H9 (cell line): ENCODE measurements around the gene RARB. TPM values are rescaled to one million over a fixed set of nuclear protein-coding genes. Genes with fewer than 3 reads are reported as not detected.

Source experiments
- DNase-seq: peaks from one replicate; pipeline ENCODE4 v3.0.0-alpha.2; 2017
- H2AFZ ChIP-seq: one replicate; pipeline ENCODE4 v1.6.1; 2013; ENCODE audit warnings: mild to moderate bottlenecking, low read length, control low read depth, moderate library complexity
- H2AK5ac ChIP-seq: 2 replicates; pipeline ENCODE4 v1.6.1; 2013; ENCODE audit warnings: low read length, control low read depth, mixed read lengths; ENCODE audit not compliant: insufficient read length
- H2BK120ac ChIP-seq: one replicate; pipeline ENCODE4 v1.6.1; 2013; ENCODE audit warnings: low read depth, mild to moderate bottlenecking, low read length, control low read depth, inconsistent platforms; ENCODE audit not compliant: poor library complexity, severe bottlenecking
- H2BK12ac ChIP-seq: 2 replicates; pipeline ENCODE4 v1.6.1; 2013; ENCODE audit warnings: low read length, control low read depth, mixed read lengths, low read depth; ENCODE audit not compliant: insufficient read length
- H2BK15ac ChIP-seq: 2 replicates; pipeline ENCODE4 v1.6.1; 2013; ENCODE audit warnings: low read depth, low read length, control low read depth
- H2BK20ac ChIP-seq: one replicate; pipeline ENCODE4 v1.6.1; 2013; ENCODE audit warnings: low read depth, mild to moderate bottlenecking, low read length, control low read depth, inconsistent platforms; ENCODE audit not compliant: poor library complexity, severe bottlenecking
- H2BK5ac ChIP-seq: 2 replicates; pipeline ENCODE4 v1.6.1; 2013; ENCODE audit warnings: low read length, control low read depth, mixed read lengths; ENCODE audit not compliant: insufficient read length
- H3K14ac ChIP-seq: 2 replicates; pipeline ENCODE4 v1.6.1; 2013; ENCODE audit warnings: low read length, control low read depth; ENCODE audit not compliant: insufficient read depth
- H3K18ac ChIP-seq: 2 replicates; pipeline ENCODE4 v1.6.1; 2013; ENCODE audit warnings: low read depth, mild to moderate bottlenecking, mixed read lengths, low read length, control low read depth; ENCODE audit not compliant: insufficient read length
- H3K23ac ChIP-seq: 2 replicates; pipeline ENCODE4 v1.6.1; 2013; ENCODE audit warnings: low read length, control low read depth, mixed read lengths, low read depth; ENCODE audit not compliant: insufficient read length
- H3K23me2 ChIP-seq: 2 replicates; pipeline ENCODE4 v1.6.1; 2013; ENCODE audit warnings: low read depth, mild to moderate bottlenecking, mixed read lengths, low read length, control low read depth; ENCODE audit not compliant: insufficient read length, poor library complexity, severe bottlenecking
- H3K27ac ChIP-seq: 2 replicates; pipeline ENCODE4 v1.5.1; 2013; ENCODE audit warnings: low read length, control low read depth, mixed read lengths, low read depth; ENCODE audit not compliant: insufficient read length
- H3K27me3 ChIP-seq: 2 replicates; pipeline ENCODE4 v1.6.1; 2013; ENCODE audit warnings: low read length, control low read depth, inconsistent platforms; ENCODE audit not compliant: insufficient read depth
- H3K4ac ChIP-seq: 2 replicates; pipeline ENCODE4 v1.6.1; 2013; ENCODE audit warnings: low read depth, mild to moderate bottlenecking, control low read depth, inconsistent platforms, low read length, moderate library complexity
- H3K4me1 ChIP-seq: 2 replicates; pipeline ENCODE4 v1.6.1; 2013; ENCODE audit warnings: low read length, control low read depth, inconsistent platforms; ENCODE audit not compliant: insufficient read depth
- H3K4me2 ChIP-seq: 2 replicates; pipeline ENCODE4 v1.6.1; 2013; ENCODE audit warnings: low read length, control low read depth, mixed read lengths; ENCODE audit not compliant: insufficient read length, insufficient read depth
- H3K56ac ChIP-seq: 2 replicates; pipeline ENCODE4 v1.6.1; 2013; ENCODE audit warnings: low read depth, mild to moderate bottlenecking, mixed read lengths, low read length, control low read depth; ENCODE audit not compliant: insufficient read length
- H3K79me1 ChIP-seq: 2 replicates; pipeline ENCODE4 v1.6.1; 2013; ENCODE audit warnings: low read depth, mild to moderate bottlenecking, moderate library complexity, low read length, control low read depth, inconsistent platforms; ENCODE audit not compliant: insufficient read depth, poor library complexity, severe bottlenecking
- H3K79me2 ChIP-seq: 2 replicates; pipeline ENCODE4 v1.6.1; 2013; ENCODE audit warnings: low read length, control low read depth, inconsistent platforms; ENCODE audit not compliant: insufficient read depth
- H3K9ac ChIP-seq: 2 replicates; pipeline ENCODE4 v1.6.1; 2013; ENCODE audit warnings: low read length, control low read depth, mixed read lengths; ENCODE audit not compliant: insufficient read length; ENCODE audit errors: extremely low read depth
- H3K9me3 ChIP-seq: one replicate; pipeline ENCODE4 v1.6.1; 2013; ENCODE audit warnings: low read depth, low read length, inconsistent platforms; ENCODE audit not compliant: control insufficient read depth
- H3T11ph ChIP-seq: one replicate; pipeline ENCODE4 v1.6.1; 2013; ENCODE audit warnings: mild to moderate bottlenecking, low read length, control low read depth, inconsistent platforms
- H4K20me1 ChIP-seq: one replicate; pipeline ENCODE4 v1.6.1; 2013; ENCODE audit not compliant: control insufficient read depth, insufficient read length, insufficient read depth
- H4K5ac ChIP-seq: 2 replicates; pipeline ENCODE4 v1.6.1; 2013; ENCODE audit warnings: low read depth, mild to moderate bottlenecking, mixed read lengths, low read length, control low read depth; ENCODE audit not compliant: insufficient read length
- H4K8ac ChIP-seq: replicated peaks from 2 replicates; pipeline ENCODE4 v1.6.1; 2013; ENCODE audit warnings: low read length, control low read depth, mixed read lengths, low read depth; ENCODE audit not compliant: insufficient read length
- H4K91ac ChIP-seq: 2 replicates; pipeline ENCODE4 v1.6.1; 2013; ENCODE audit warnings: low read depth, mild to moderate bottlenecking, moderate library complexity, mixed read lengths, low read length, control low read depth; ENCODE audit not compliant: insufficient read length
- H3K27ac Mint-ChIP-seq, 3 experiments: 2 replicates in 2 of 3; 3 replicates in 1 of 3; pipeline ENCODE4 v1.8.0; 2020 to 2021; ENCODE audit warnings: mixed read lengths in 3 of 3, mild to moderate bottlenecking in 1 of 3, moderate library complexity in 1 of 3
- H3K27me3 Mint-ChIP-seq: 2 replicates; pipeline ENCODE4 v1.8.0; 2021; ENCODE audit warnings: low read depth, mild to moderate bottlenecking, moderate library complexity, mixed read lengths
- H3K36me3 Mint-ChIP-seq, 3 experiments: 2 replicates in 2 of 3; 3 replicates in 1 of 3; pipeline ENCODE4 v1.8.0; 2020 to 2021; ENCODE audit warnings: low read depth in 3 of 3, mixed read lengths in 3 of 3; ENCODE audit not compliant: insufficient read depth in 1 of 3
- H3K4me1 Mint-ChIP-seq, 2 experiments: 2 replicates each; pipeline ENCODE4 v1.8.0; 2020; ENCODE audit warnings: mixed read lengths in 2 of 2
- H3K4me3 Mint-ChIP-seq, 2 experiments: 2 replicates in 1 of 2; 3 replicates in 1 of 2; pipeline ENCODE4 v1.8.0; 2020 to 2021; ENCODE audit warnings: mild to moderate bottlenecking in 2 of 2, mixed read lengths in 2 of 2, moderate library complexity in 1 of 2
- H3K9me3 Mint-ChIP-seq, 2 experiments: 2 replicates in 1 of 2; 3 replicates in 1 of 2; pipeline ENCODE4 v1.8.0; 2020; ENCODE audit warnings: mild to moderate bottlenecking in 2 of 2, mixed read lengths in 2 of 2, moderate library complexity in 1 of 2
- total RNA-seq: library from RNA; stranded (reverse); gene quantifications from 2 replicates; pipeline ENCODE4 v1.2.1, GENCODE V29; 2021
- TF ChIP-seq, protein P1 (sequence below): fragments of 200-600 bp; sonication (generic); conservative IDR thresholded peaks from 3 replicates; pipeline ENCODE4 v1.8.0; 2021; ENCODE audit warnings: antibody characterized with exemption, mild to moderate bottlenecking

Gene RARB
- total RNA-seq, 1 experiment from 2014 or later: 0.22 TPM

- Histone ChIP-seq H3K23ac (no peak overlapping the region), H2BK12ac (no peak overlapping the region), H3K79me1 (no peaks in the 10 kb centered on the region), H3K27me3 (no peaks in the 10 kb centered on the region), H3K4me1 (no peaks in the 10 kb centered on the region), H2BK15ac (no peak overlapping the region), H3K9ac (no peak overlapping the region), H2AK5ac (no peak overlapping the region), H4K8ac (no peak overlapping the region), H3K23me2 (no peaks in the 10 kb centered on the region), H3T11ph (no peak overlapping the region), H3K27ac (no peak overlapping the region), H3K18ac (no peak overlapping the region), H2BK20ac (no peak overlapping the region), H2BK5ac (no peak overlapping the region), H3K4me2 (no peak overlapping the region), H4K91ac (no peak overlapping the region), H2AFZ (no peak overlapping the region), H3K9me3 (no peaks in the 10 kb centered on the region), H3K79me2 (no peaks in the 10 kb centered on the region), H3K4ac (no peak overlapping the region), H2BK120ac (no peak overlapping the region), H4K5ac (no peak overlapping the region), H3K56ac (no peak overlapping the region), H4K20me1 (no peaks in the 10 kb centered on the region), H3K14ac (no peak overlapping the region)
- DNase-seq: no peak
- Mint-ChIP-seq H3K4me1 (peaks cover 6 to 8% of the 10 kb centered on the region in 2 experiments), H3K27ac (no peak overlapping the region), H3K36me3 (peaks cover 0 to 9% (median 0%) of the 10 kb centered on the region in 3 experiments; a peak in 3 of 7 replicates), H3K9me3 (peaks cover 4 to 5% of the 10 kb centered on the region in 2 experiments; a peak in 4 of 5 replicates), H3K27me3 (no peaks in the 10 kb centered on the region; the same call in 1 of the 2 replicates), H3K4me3 (no peak overlapping the region)
- TF ChIP-seq, protein P1, sequence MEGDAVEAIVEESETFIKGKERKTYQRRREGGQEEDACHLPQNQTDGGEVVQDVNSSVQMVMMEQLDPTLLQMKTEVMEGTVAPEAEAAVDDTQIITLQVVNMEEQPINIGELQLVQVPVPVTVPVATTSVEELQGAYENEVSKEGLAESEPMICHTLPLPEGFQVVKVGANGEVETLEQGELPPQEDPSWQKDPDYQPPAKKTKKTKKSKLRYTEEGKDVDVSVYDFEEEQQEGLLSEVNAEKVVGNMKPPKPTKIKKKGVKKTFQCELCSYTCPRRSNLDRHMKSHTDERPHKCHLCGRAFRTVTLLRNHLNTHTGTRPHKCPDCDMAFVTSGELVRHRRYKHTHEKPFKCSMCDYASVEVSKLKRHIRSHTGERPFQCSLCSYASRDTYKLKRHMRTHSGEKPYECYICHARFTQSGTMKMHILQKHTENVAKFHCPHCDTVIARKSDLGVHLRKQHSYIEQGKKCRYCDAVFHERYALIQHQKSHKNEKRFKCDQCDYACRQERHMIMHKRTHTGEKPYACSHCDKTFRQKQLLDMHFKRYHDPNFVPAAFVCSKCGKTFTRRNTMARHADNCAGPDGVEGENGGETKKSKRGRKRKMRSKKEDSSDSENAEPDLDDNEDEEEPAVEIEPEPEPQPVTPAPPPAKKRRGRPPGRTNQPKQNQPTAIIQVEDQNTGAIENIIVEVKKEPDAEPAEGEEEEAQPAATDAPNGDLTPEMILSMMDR: no peak
Measured at GRCh38 chr3:25531971-25532370, 103.9 kb downstream of the RARB start.
